Transverse colon (tissue), 4 donors: ENCODE results near the gene MAFF. TPM values are rescaled to one million over a fixed set of nuclear protein-coding genes. Genes with fewer than 3 reads are reported as not detected.

Source experiments
- DNase-seq: peaks from one replicate; pipeline ENCODE4 v3.0.0-alpha.2; 2019
- H3K27ac ChIP-seq, 4 donors: fragments of 200-600 bp; sonication (generic); 2 replicates each; pipeline ENCODE4 v1.5.1; 2016 to 2018; ENCODE audit warnings: inconsistent platforms in 4 of 4
- H3K27me3 ChIP-seq: fragments of 200-600 bp; sonication (generic); 2 replicates; pipeline ENCODE4 v1.5.1; 2017; ENCODE audit warnings: inconsistent platforms
- H3K36me3 ChIP-seq, 4 donors: fragments of 200-600 bp; sonication (generic); 2 replicates each; pipeline ENCODE4 v1.5.1; 2017 to 2019; ENCODE audit warnings: inconsistent platforms in 4 of 4
- H3K4me1 ChIP-seq, 4 donors: fragments of 200-600 bp; sonication (generic); 2 replicates each; pipeline ENCODE4 v1.5.1; 2017 to 2020; ENCODE audit warnings: inconsistent platforms in 4 of 4
- H3K4me3 ChIP-seq, 4 donors: fragments of 200-600 bp; sonication (generic); 1 replicate in 1 of 4; 2 replicates in 3 of 4; pipeline versions ENCODE4 v1.5.1 to v1.6.1; 2017 to 2019; ENCODE audit warnings: inconsistent platforms in 4 of 4
- H3K9me3 ChIP-seq, 2 donors: fragments of 200-600 bp; sonication (generic); 2 replicates each; pipeline ENCODE4 v1.5.1; 2017 to 2019; ENCODE audit warnings: inconsistent platforms in 2 of 2
- CTCF ChIP-seq, 5 experiments: fragments of 200-600 bp in 3 of 5; fragments of 450-650 bp in 2 of 5; sonication (generic) in 3 of 5; IDR thresholded peaks; 1 replicate in 2 of 5; 2 replicates in 3 of 5; pipeline ENCODE4 v1.5.1; 2016 to 2017; ENCODE audit warnings: antibody characterized with exemption in 5 of 5, inconsistent platforms in 3 of 5, mild to moderate bottlenecking in 2 of 5, moderate library complexity in 1 of 5
- EP300 ChIP-seq: sonication (generic); formaldehyde crosslinking; IDR thresholded peaks from one replicate; pipeline ENCODE4 v1.6.1; 2017; ENCODE audit warnings: antibody characterized with exemption, low read depth
- POLR2A ChIP-seq: fragments of 450-650 bp; IDR thresholded peaks from one replicate; pipeline ENCODE4 v1.6.1; 2016; ENCODE audit warnings: antibody characterized with exemption, mild to moderate bottlenecking, moderate library complexity
- POLR2AphosphoS5 ChIP-seq, 3 donors: sonication (generic); formaldehyde crosslinking; IDR thresholded peaks; one replicate each; pipeline ENCODE4 v1.6.1; 2016; ENCODE audit warnings: antibody characterized with exemption in 3 of 3
- WGBS, 2 donors: methylation state at CpG; one replicate each; pipeline ENCODE4 v1.1.5; 2018; ENCODE audit warnings: low coverage in 1 of 2; 5-methylcytosine and 5-hydroxymethylcytosine counted together
- in situ Hi-C, 4 donors: fragments of 200-750 bp; cut with MboI; loops; one replicate each; pipeline versions ENCODE4 v1.15.0 to v1.15.1; 2017; ENCODE audit warnings: low sequenced_read_pairs in 3 of 4, low pct_ligation_motif_present in 1 of 4, low pct_unique_long_range_greater_than_20kb in 1 of 4
- intact Hi-C: fragments of 100-400 bp; cut with DNase I; formaldehyde crosslinking; loops from one replicate; pipeline ENCODE4 v1.15.1; 2023; ENCODE audit warnings: low total_unique reads
- total RNA-seq, 4 donors: library from RNA; depleted of rRNA; stranded (reverse); fragments of >200 nt; gene quantifications; one replicate each; pipeline ENCODE4 v1.1.0, GENCODE V29; 2016

The MAFF gene
- total RNA-seq, 4 donors from 2014 or later, result 3.8 to 30.3 (median 22.0) TPM

- H3K4me1 ChIP-seq, result peaks cover 0 to 13% (median 10%) of the 10 kb centered on the region in 4 donors
- no peaks in the 10 kb centered on the region for H3K27me3 ChIP-seq
- TF ChIP-seq CTCF (IDR thresholded peaks at IDR 0.05), result no peak
- no peaks in the 10 kb centered on the region for H3K9me3 ChIP-seq
- in situ Hi-C loops (no loop called here), intact Hi-C loops (no loop called here)
- no peaks in the 10 kb centered on the region for H3K36me3 ChIP-seq
- H3K27ac ChIP-seq, result no peak overlapping the region
- H3K4me3 ChIP-seq, result no peak overlapping the region
- 60 to 86% methylated on average over 1 to 2 of the region's 2 CpGs for WGBS, 2 donors
- DNase-seq, result no peak
Measured at GRCh38 chr22:38212442-38212841, 10.6 kb downstream of the MAFF start.

DNA sequence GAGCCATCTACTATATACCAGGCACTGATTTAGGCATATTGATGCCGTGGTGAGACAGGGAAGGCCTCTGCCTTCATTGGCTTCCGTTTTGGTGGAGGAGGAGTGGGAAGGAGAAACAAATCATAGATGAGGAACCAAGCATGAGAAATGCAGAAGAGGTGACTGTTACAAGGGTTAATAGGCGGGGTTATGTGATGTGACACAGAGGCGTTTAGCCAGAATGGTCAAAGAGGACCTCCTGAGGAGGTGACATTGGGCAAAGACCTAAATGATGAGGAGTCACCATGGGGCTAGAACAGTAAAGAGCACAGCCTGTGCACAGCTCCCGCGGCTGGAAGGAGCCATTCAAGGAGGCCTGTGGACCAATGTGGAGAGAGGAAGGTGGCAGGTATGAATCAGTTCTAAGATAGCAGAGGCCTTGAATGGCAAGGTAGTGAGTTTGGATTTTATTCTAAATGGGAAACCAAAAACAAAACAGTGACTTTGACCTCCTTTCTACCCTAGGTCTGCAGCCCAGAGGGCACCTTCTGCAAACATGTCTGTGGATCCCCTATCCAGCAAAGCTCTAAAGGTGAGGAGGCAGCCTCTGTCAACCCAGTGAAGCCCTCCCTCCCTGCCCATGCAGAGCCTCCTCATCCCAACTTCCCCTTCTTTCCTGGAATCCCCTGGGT is 11.7 kb downstream of the MAFF start:
- DNase-seq, result no peak
- no peaks in the 10 kb centered on the region for H3K36me3 ChIP-seq
- peaks cover 7 to 19% (median 17%) of the 10 kb centered on the region in 4 donors for H3K4me1 ChIP-seq
- H3K4me3 ChIP-seq, result no peak overlapping the region
- intact Hi-C loops (no loop called here), in situ Hi-C loops (no loop called here)
- H3K27ac ChIP-seq, result no peak overlapping the region
- WGBS, 2 donors, result 85 to 96% methylated on average over 4 to 6 of the region's 6 CpGs
- H3K9me3 ChIP-seq, result no peaks in the 10 kb centered on the region
- TF ChIP-seq EP300, result no peak
- no peaks in the 10 kb centered on the region for H3K27me3 ChIP-seq

DNA sequence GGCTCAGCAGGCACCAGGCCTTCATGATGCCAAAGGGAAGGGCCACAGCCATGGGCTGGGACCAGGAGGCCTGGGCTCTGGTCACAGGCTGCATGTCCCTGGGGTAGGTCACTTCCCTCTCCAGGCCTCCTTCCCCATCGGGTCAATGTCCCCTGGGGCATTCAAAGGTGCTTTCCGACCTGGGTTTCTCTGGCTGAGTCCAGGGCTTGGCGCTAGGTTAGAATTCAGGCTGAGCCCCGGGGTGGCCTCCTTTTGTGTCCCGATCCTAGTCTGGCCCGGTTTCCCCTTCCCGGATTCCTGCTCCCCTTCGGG is 12.2 kb downstream of the MAFF start:
- in situ Hi-C loops, result no loop called here
- WGBS, 2 donors, result 55% methylated on average over 8 of the region's 8 CpGs; no CpG with 5 or more reads in 1 of the 2 donors
- H3K27ac ChIP-seq, result peak overlapping the region in 2 of 4 donors; percentile 47 to 56
- H3K4me1 ChIP-seq, result peaks cover 12 to 24% (median 22%) of the 10 kb centered on the region in 4 donors
- H3K9me3 ChIP-seq, result no peaks in the 10 kb centered on the region
- intact Hi-C loops, result no loop called here
- H3K4me3 ChIP-seq, result peak overlapping the region in 2 of 4 donors; percentile 3 to 20
- no peaks in the 10 kb centered on the region for H3K27me3 ChIP-seq
- no peak for TF ChIP-seq POLR2A
- TF ChIP-seq CTCF (IDR thresholded peaks at IDR 0.05), result no peak
- TF ChIP-seq POLR2AphosphoS5 (IDR thresholded peaks at IDR 0.05), result no peak
- no peak for TF ChIP-seq EP300
- no peaks in the 10 kb centered on the region for H3K36me3 ChIP-seq
- no peak for DNase-seq

DNA sequence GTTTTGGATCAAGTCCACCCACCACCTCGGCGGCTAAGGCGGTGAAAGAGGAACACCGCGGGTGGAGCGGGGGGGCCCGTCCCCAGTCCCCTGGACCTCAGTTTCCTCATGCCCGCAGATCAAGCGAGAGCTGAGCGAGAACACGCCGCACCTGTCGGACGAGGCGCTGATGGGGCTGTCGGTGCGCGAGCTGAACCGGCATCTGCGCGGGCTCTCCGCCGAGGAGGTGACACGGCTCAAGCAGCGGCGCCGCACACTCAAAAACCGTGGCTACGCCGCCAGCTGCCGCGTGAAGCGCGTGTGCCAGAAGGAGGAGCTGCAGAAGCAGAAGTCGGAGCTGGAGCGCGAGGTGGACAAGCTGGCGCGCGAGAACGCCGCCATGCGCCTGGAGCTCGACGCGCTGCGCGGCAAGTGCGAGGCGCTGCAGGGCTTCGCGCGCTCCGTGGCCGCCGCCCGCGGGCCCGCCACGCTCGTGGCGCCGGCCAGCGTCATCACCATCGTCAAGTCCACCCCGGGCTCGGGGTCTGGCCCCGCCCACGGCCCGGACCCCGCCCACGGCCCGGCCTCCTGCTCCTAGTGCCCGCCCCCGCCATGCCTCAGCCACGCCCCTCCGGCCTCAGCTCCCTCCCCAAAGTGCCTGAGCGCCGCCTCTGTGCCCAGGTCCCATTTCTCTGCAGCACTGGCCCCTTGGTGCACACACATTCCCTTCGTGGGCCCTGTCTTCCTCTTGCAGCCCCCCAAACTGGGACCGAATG is 12.7 kb downstream of the MAFF start:
- H3K4me3 ChIP-seq, result peak overlapping the region in 2 of 4 donors; percentile 3 to 20
- no peaks in the 10 kb centered on the region for H3K27me3 ChIP-seq
- DNase-seq, result peak; percentile 83
- H3K9me3 ChIP-seq, result no peaks in the 10 kb centered on the region
- peaks cover 18 to 29% (median 24%) of the 10 kb centered on the region in 4 donors for H3K4me1 ChIP-seq
- WGBS, 2 donors, result 51% methylated on average over 79 of the region's 81 CpGs; no CpG with 5 or more reads in 1 of the 2 donors
- intact Hi-C loops, result no loop called here
- peak overlapping the region in 3 of 4 donors; percentile 47 to 56 (median 50) for H3K27ac ChIP-seq
- in situ Hi-C loops, result no loop called here
- TF ChIP-seq CTCF (IDR thresholded peaks at IDR 0.05), result no peak
- TF ChIP-seq POLR2AphosphoS5 (IDR thresholded peaks at IDR 0.05), result peak in 1 of 3 donors; percentile 12
- H3K36me3 ChIP-seq, result no peaks in the 10 kb centered on the region
